Glomerular endothelial cell (primary cell): ENCODE results near the gene TSPYL1. TPM values are rescaled to one million over a fixed set of nuclear protein-coding genes. Genes with fewer than 3 reads are reported as not detected.

Source experiments
- DNase-seq: peaks from one replicate; pipeline ENCODE4 v3.0.0-alpha.2; 2011; ENCODE audit warnings: low read depth, low spot score; ENCODE audit errors: extremely low read depth
- total RNA-seq: library from RNA; depleted of rRNA; stranded (reverse); fragments of >200 nt; gene quantifications from 2 replicates; pipeline ENCODE4 v1.2.3, GENCODE V29; 2015

Gene TSPYL1
- total RNA-seq, 1 donor from 2014 or later, result 47.1 TPM

DNA sequence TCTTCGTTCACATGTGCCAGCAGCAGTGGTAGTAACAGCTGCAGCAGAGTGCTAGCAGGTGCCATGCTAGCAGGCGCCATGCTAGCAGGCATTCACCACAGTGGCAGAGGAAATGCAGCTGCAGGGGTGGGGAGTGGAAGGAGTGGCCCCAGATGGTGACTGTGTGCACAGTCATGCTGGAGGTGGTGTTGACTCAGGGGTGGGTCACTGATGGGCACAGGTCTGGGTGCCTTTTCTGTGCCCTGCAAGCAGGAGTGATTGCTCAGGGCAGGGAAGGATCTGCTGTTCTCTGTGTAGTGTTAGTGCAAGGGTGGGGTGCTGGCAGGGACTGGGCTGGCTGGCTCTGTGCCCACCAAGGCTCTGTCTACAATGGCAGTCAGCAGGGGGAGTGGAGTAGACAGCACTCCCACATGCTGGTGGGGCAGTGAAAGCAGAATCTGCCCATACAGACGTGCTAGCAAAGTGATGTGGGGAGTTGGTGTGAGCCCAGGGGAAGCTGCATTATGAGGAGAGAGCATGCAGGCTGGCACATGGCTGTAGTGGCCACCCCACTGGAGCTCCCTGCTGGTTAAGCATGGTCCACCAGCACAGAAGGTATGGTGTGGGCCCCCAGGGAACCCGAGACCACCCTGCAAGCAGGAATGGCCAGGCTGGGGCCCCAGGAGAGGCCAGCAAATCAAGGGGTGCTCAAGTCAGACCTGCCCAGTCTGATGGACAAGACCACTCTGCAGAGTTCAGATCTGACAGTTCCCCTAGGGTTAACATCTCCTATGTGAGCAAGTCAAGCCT is 14.5 kb downstream of the TSPYL1 start:
- DNase-seq, result no peak

DNA sequence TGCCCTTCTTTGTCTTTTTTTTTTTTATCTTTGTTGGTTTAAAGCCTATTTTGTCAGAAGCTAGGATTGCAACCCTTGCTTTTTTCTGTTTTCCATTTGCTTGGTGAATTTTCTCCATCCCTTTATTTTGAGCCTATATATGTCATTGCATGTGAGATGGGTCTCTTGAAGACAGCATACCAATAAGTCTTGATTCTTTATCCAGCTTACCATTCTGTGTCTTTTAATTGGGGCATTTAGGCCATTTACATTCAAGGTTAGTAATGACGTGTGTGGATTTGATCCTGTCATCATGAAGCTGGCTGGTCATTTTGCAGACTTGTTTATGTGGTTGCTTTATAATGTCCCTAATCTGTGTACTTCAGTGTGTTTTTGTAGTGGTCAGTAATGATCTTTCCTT is 16.4 kb downstream of the TSPYL1 start:
- no peak for DNase-seq

DNA sequence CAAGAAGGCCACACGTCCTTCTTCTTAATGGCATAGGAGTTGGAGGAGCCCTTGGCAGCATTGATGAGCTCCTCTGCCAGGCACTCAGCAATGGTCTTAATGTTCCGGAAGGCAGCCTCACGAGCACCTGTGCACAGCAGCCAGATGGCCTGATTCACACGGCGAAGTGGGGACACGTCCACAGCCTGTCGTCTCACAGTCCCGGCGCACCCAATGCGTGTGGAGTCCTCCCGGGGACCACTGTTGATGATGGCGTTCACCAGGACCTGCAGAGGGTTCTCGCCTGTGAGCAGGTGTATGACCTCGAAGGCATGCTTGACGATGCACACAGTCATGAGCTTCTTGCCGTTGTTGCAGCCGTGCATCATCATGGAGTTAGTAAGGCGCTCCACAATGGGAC is 21.2 kb downstream of the TSPYL1 start:
- DNase-seq, result no peak

DNA sequence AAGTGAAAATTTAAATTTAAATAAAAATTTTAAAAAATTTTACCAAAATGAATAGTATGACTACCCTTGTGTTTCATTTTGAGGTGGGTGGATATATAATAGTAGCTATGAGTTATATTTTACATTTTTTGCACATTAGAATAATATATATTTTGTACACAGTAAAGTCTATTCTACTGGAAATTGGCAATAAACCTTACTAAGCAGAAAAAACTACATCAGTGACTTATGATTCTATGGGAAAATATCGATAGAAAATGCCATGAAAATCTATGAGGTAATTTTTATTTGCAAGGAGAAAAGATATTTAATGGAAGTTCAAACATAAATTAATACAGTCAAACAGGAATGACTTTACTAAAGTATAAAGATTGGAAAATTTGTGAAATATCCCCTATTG is 23.0 kb downstream of the TSPYL1 start:
- DNase-seq, result no peak

DNA sequence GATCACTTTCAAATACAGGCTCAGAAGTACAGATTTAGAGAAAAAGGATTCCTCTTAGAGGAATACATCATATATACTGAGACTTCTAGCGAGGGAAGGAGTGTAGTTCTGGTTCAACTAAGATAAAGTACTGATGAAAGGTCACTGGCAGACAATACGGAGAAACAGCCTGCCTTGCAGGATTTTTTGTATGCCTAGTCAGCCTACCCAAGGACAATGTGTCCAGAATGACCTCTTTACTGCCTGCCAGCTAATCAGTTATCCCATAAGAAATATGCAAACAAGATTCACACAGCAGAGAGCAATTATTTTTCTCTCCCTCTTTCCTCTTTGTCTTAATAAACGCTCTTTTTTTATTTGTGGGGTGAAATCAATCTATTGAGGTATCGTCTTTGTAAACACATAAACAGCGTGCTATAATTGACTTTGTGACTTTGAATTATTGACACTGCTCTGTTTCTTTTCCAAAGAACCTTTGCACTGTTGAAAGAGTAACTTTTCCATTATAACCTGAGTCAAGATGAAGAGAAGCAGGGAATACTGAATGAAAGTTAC is 24.4 kb downstream of the TSPYL1 start:
- DNase-seq, result no peak

DNA sequence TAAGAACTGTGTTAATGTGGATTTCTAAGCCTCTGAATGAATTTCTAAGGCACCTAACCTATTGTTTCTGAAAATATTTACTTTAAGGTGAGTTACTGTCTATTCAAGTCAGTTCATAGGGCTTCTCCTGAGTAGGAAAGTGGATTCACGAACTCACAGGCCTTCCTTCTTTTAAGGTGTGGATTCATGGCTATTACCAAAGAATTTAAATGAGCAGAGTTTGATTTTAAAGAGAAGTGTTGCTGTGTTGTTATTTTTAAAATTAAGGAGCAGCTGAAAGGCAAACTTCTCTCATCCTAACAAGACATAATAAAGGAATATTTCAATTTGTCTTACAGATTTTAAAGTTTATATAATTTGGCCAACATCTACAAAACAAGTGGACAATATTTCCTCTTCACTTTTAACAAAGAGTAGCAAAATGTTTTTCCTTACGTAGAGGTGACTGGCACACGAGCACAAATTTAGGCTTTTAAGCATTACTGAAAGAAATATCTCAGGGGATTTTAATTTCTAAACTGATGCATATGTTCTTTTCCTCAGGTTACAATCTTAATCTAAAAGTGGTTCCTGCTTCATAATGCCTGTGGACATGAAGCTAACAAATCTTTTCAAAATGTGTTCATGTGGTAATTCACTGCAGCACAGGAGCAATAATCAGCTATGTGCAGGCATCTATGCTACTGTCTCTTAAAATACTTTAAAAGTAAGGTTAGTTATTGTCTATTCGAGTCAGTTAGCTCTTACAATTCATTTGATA is 25.3 kb downstream of the TSPYL1 start:
- no peak for DNase-seq

DNA sequence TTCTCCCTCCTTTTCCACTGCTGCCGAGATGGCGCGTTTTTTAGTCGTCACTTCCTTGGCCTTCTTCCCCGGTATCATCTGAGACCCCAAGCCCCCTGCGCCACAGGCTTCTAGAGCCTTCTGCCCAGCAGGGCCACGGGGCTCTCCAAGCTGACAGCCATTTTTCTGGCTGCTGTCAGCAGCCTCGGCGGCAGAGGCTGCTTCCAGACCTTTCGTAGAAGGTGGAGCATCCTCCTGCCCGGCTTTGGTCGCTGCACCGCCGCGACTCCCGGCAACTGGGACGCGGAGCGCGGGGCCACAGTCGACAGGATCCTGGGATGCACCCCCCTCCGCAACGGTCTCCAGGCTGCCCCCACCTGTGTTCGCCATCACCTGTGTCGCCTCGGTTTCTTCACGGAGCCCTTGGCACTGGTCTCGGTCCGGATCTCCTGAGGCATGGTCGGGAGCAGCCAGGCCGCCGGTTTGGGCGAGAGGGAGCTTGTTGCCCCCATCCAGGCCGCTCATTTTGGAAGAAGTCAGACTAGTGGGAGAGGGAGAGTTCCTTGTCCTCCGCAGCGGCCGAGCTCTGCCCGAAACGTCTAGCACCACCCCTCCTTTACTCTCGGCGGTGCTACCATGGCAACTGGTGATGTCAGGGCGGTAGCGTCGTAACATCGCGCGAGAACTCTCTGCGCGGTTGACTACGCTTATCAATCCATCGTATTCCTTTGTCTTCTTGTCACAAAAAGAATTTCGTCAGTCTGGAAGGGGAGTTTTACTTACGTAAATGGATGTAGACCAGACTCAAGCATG is 26.0 kb downstream of the TSPYL1 start, which contains the start of gene TSPYL4:
Gene TSPYL4, minus strand, starts transcription at position 571 of the 792 bp plus-strand sequence. Its CDS starts 67 bp downstream, at position 504.
- peak; percentile 94 for DNase-seq

DNA sequence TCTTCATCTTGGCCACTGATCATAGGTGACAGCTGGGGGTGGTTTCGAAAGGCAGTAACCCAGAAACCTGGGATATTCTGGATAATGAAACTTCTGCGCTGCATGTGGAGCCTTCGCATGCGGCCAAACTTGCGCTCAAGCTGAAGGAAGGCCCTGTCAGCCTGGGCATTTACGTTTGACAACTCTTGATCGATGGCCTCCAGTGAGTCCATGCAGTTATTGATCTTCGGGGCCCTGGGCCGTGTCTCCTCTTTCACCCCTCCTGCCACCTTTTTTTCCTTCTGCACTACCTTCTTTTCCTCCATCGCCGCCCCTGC is 26.6 kb downstream of the TSPYL1 start:
- no peak for DNase-seq

DNA sequence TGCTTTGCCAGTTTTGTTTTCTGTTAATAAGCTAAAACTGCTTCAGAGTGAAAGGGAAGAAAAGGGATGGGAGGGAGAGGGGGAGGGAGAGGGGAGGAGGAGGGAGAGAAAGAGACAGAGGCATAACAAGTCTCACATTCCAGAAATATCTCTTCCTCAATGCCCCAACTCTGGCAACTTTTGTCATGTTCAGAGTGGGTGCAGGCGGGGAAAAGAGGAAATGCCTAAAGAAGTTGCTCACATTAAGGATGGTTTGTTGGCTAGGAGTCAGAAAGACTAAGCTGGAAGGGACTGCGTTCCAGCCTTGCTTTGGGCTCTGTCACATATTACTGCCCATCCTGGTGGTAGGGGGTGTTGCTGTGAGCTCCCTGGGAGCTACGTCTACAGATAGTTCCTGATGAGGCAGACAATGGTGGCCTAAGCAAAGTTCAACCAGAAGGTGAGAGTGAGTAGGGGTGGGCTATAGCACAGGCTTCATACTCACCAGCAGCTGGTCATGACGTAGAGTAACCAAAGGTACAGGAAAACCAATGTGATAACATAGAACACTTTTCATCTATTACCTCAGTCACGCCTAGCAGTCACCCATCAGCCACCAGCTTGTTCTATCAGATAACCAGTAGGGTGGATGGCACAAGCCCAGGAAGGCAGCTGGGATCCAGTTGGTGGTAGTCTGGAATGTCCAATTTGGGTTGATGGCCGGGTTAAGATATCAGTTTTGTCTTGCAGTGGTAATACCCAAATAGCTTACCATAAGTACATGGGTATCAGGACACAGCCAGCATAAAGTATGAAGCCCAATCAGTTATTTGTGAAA is 28.0 kb downstream of the TSPYL1 start:
- no peak for DNase-seq

DNA sequence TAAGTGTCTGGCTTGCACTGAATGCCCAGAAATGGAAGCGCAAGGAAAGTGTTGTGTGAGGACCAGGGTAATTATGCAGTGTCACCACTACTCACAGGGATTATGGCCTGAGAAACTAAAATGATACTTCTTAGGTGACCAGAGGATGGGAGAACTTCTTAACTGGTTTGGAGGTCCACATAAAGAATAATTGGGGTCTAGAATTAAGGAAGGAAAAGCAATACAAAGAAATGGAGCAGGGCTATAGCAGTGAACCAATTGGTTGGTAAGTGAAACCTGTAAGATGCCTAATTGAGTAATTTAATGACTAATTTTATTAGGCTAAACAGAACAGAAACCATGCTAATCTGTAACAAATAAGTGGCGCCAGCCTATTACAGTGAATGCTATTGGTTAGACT is 31.2 kb downstream of the TSPYL1 start:
- no peak for DNase-seq

DNA sequence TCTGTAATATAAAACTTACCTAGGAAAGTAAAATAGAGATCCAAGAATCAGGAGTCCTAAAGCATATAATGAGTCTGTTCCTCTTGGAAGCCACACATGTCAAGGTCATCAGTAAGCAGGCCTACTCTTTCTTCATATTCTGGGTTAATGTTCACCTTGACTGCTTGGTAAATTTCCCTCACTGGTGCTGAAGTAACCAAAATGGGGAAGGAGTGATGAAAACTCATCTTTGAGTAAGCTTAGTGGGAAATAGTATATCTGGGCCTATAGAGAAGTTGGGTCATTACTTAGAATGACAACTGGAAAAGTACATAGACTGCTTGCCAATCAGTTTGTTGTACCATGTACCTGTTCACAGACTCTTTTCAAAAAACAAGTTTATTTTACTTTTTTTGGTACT is 32.4 kb downstream of the TSPYL1 start:
- DNase-seq, result no peak

DNA sequence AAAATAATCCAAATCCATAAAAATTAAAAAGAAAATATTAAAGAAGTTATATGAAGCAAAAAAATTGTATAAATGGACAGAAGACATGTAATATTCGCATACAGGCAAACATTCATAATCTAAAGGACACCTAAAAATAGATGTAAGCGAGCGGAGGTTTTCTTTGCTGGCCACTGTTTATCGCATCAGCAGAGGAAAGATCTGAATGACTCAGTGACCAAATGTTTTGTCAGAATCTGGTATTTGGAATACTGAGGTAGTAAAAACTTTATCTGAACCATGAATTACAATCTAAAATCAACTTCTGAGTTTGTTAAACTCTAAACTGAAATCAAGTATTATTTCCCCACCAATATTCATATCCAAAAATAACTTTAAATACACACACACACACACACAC is 33.6 kb downstream of the TSPYL1 start:
- DNase-seq, result no peak

DNA sequence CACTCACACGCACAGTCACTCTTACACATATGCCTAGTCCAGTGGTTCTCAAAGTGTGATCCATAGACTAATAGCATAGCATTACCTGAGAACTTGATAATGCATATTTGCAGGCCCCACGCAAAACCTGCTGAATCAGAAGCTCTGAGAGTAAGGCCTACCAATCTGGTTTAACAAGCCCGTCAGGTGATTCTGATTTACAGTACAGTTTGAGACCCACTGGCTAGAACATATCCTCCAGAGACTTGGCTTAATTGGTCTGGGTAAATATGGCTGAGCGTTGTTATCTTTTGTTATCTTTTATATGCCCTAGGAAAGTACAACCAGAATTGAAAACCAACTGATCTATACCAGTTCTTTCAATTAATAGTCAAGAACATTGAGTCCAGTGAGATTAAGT is 35.4 kb downstream of the TSPYL1 start:
- no peak for DNase-seq

DNA sequence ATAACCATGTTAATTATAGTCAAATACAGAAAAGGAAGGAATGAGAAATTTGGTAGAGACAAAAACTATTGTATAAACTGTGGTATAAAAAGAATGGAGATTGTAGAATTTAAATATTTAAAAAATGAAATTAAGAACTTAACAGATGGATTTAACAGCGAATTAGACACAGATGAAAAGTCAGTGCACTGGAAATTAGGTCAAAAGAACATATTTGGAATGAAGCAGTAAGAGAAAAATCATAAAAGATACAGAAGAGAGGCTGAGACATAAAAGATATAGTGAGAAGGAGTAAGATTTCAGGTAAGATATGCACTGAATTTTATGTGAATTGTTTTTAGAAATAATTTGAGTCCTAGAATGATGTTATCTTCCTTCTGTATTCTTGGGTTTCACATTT is 39.9 kb downstream of the TSPYL1 start:
- no peak for DNase-seq

DNA sequence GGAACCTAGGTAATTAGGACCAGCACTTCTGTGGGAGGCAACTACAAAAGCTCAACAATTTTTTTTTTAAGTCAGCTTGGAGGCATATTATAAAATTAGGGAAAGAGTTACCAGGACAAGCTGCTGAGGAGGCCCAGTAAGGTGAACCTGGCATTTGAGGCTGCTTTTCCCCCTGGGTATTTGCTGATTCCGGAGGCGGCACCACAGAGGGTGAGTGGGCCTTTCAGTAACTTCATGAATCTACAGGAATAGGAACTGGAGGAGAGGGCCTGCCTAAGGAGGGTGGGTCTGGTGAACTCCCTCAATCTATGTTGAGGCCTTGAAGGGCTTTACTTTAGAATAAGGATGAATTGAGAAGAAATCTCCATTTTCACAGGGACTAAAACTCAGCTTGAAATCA is 40.5 kb downstream of the TSPYL1 start:
- no peak for DNase-seq

DNA sequence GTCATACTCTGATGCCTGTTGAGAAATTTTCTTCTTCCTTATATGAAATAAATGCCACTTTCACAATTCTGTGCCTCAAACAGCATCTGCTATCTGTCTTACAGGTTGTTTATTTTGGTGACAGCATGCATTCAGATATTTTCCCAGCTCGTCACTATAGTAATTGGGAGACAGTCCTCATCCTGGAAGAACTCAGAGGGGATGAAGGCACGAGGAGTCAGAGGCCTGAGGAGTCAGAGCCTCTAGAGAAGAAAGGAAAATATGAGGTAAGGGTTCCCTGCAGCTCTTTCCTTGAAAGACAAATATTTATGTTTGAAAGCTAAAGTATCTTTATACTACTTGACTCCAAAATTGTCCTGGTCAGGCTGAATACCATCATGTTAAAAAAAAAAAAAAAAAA is 41.6 kb downstream of the TSPYL1 start:
- DNase-seq, result no peak

DNA sequence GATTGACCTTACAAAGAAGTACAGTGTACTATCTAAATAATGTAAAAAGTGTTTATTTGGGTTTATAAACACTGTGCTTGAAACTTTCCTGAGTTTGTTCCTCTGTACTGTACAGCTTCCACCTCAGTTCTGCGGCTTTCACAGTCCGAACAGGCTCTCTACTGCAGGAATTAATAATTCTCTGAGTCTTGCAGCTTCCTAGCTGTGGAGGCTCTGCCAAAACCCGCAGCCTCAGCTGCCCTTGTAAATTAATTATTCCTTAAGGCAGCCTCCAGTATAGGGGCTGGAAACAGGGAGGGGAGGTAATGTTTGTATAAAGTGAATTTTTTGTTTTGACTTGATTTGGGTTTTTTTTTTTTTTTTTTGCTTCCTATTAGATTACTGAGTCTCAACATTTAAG is 45.0 kb downstream of the TSPYL1 start:
- no peak for DNase-seq

DNA sequence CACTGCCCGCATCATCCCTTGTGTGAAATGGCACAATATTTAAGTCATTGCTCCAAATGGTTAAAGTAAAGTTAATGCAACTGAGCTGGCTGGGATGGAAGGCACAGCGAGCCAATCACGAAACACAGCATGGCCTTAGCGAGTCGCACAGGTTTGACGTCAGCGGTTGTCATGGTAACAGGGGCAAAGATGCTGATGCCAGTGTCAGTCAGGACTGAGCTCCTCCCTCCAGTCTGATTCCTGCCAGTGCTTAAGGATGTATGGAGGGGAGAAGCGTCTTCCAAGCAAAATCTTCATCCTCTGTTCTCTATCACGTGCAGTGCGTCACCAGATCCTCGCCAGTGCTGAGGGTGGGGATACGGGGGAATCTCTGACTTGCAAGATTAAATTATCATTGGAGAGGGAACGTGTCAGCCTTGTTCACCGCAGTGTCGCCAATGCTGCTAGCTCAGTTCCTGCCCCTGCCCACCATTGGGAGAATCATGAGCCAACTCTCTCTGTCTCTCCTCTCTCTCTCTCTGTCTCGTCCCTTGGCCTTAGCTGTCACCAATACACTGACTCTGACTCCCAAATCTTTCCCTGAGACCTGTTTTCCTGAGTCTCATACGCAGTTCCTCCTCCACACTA is 50.3 kb downstream of the TSPYL1 start:
- DNase-seq, result peak; percentile 37
